Spleen (tissue), 11 donors: ENCODE data around the gene RBBP8. TPM values are rescaled to one million over a fixed set of nuclear protein-coding genes. Genes with fewer than 3 reads are reported as not detected.

Experiments used
- DNase-seq: peaks from one replicate; pipeline ENCODE4 v3.0.0-alpha.2; 2020
- H3K27ac ChIP-seq, 8 donors: fragments of 200-600 bp; sonication (generic) in 7 of 8; 1 replicate in 4 of 8; 2 replicates in 4 of 8; pipeline versions ENCODE4 v1.5.0 to v1.8.0; 2016 to 2021; ENCODE audit warnings: inconsistent platforms in 4 of 8, mild to moderate bottlenecking in 4 of 8, moderate library complexity in 1 of 8
- H3K27me3 ChIP-seq, 7 donors: fragments of 200-600 bp; sonication (generic) in 6 of 7; replicated peaks in 1 of 7; 1 replicate in 4 of 7; 2 replicates in 3 of 7; pipeline versions ENCODE4 v1.5.0 to v1.8.0; 2016 to 2021; ENCODE audit warnings: inconsistent platforms in 3 of 7, mild to moderate bottlenecking in 1 of 7
- H3K36me3 ChIP-seq, 6 donors: fragments of 200-600 bp; sonication (generic) in 5 of 6; 1 replicate in 4 of 6; 2 replicates in 2 of 6; pipeline versions ENCODE4 v1.5.0 to v1.8.0; 2016 to 2021; ENCODE audit warnings: inconsistent platforms in 2 of 6
- H3K4me1 ChIP-seq, 6 donors: fragments of 200-600 bp; sonication (generic) in 5 of 6; 1 replicate in 3 of 6; 2 replicates in 3 of 6; pipeline versions ENCODE4 v1.5.0 to v1.8.0; 2016 to 2021; ENCODE audit warnings: inconsistent platforms in 3 of 6
- H3K4me3 ChIP-seq, 8 donors: fragments of 200-600 bp; sonication (generic) in 7 of 8; 1 replicate in 4 of 8; 2 replicates in 4 of 8; pipeline versions ENCODE4 v1.5.0 to v1.8.0; 2016 to 2021; ENCODE audit warnings: inconsistent platforms in 4 of 8, mild to moderate bottlenecking in 4 of 8, moderate library complexity in 2 of 8
- H3K9me3 ChIP-seq, 8 donors: fragments of 200-600 bp; sonication (generic) in 7 of 8; 1 replicate in 4 of 8; 2 replicates in 4 of 8; pipeline versions ENCODE4 v1.5.0 to v1.8.0; 2016 to 2021; ENCODE audit warnings: inconsistent platforms in 4 of 8
- CTCF ChIP-seq, 11 experiments: fragments of 200-600 bp in 7 of 11; fragments of 450-650 bp in 4 of 11; sonication (generic) in 4 of 11; IDR thresholded peaks in 8 of 11; conservative IDR thresholded peaks in 3 of 11; 1 replicate in 7 of 11; 2 replicates in 4 of 11; pipeline versions ENCODE4 v1.4.0 to v1.8.0; 2016 to 2021; ENCODE audit warnings: antibody characterized with exemption in 11 of 11, inconsistent platforms in 4 of 11, mild to moderate bottlenecking in 1 of 11
- POLR2A ChIP-seq, 3 donors: fragments of 450-650 bp; IDR thresholded peaks; one replicate each; pipeline ENCODE4 v1.5.1; 2017; ENCODE audit warnings: antibody characterized with exemption in 3 of 3, mild to moderate bottlenecking in 1 of 3
- POLR2AphosphoS5 ChIP-seq, 3 donors: sonication (generic); formaldehyde crosslinking; IDR thresholded peaks; one replicate each; pipeline ENCODE4 v1.5.1; 2017; ENCODE audit warnings: antibody characterized with exemption in 3 of 3
- WGBS, 5 donors: extraction: QIAGEN DNeasy Blood & Tissue Kit in 3 of 5; methylation state at CpG; one replicate each; pipeline versions ENCODE4 v1.1.5 to v1.1.7; 2013 to 2018; 5-methylcytosine and 5-hydroxymethylcytosine counted together
- intact Hi-C: fragments of 100-400 bp; cut with DNase I; formaldehyde crosslinking; loops from one replicate; pipeline ENCODE4 v1.15.0; 2023; ENCODE audit warnings: low total_unique reads
- polyA plus RNA-seq, 3 donors: library from polyadenylated mRNA; stranded (reverse); fragments of 200-250 nt; gene quantifications; one replicate each; pipeline ENCODE4 v1.2.1, GENCODE V29; 2013
- total RNA-seq, 7 donors: library from RNA; depleted of rRNA in 3 of 7; stranded (reverse); fragments of >200 nt in 3 of 7; fragmentation: NEBNext Ultra II Directional in 4 of 7; extraction: Animal tissue kit (Norgen Biotek cat#: 25700) in 4 of 7; gene quantifications; one replicate each; pipeline versions ENCODE4 v1.1.0 to v1.2.1, GENCODE V29; 2016 to 2021
- donor health status: healthy with polysubstance abuse.
- donor health status: DM: no; HTN: no; CAD: no; lungs with moderate emphysema.
- donor health status: DM: no; HTN: no; CAD: no.
- donor health status: Bipolar disorder and iron deficiency.
- donor health status: healthy.
- donor health status: DM: no; HTN: no; CAD: no.
- donor health status: DM: yes; HTN: yes; CAD: no.

Gene RBBP8
- total and polyA plus RNA-seq, 10 donors, result 10.6 to 21.4 (median 16.4) TPM

DNA sequence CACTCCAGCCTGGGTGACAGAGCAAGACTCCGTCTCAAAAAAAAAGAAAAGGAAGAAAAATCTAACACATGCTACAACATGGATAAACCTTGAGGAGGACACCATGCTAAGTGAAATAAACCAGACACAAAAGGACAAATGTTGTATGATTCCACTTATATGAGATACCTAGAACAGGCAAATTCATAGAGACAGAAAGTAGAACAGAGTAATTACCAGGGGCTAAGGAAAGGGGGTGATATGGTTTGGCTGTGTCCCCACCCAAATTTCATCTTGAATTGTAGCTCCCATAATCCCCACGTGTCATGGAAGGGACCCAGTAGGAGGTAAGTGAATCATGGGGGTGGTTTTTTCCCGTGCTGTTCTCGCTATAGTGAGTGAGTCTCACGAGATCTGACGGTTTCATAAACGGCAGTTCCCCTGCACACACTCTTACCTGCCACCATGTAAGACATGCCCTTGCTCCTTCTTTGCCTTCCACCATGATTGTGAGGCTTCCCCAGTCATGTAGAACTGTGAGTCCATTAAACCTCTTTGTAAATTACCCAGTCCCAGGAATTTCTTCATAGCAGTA, 110.8 kb downstream of the RBBP8 start:
- TF ChIP-seq CTCF (IDR thresholded peaks at IDR 0.05 in 8 of 11, conservative IDR thresholded peaks at IDR 0.05 in 3 of 11) (no peak), POLR2A (IDR thresholded peaks at IDR 0.05) (no peak), POLR2AphosphoS5 (IDR thresholded peaks at IDR 0.05) (no peak)
- H3K4me3 ChIP-seq, result no peak overlapping the region
- H3K27ac ChIP-seq, result no peak overlapping the region
- H3K4me1 ChIP-seq, result no peaks in the 10 kb centered on the region
- no peaks in the 10 kb centered on the region for H3K9me3 ChIP-seq
- H3K27me3 ChIP-seq, result no peaks in the 10 kb centered on the region
- 79 to 96% (median 92%) methylated on average over 7 of the region's 7 CpGs for WGBS, 5 donors
- DNase-seq, result no peak
- intact Hi-C loops, result no loop called here
- no peaks in the 10 kb centered on the region for H3K36me3 ChIP-seq

GRCh38 chr18:23049698-23050373, 116.7 kb downstream of the RBBP8 start:
- TF ChIP-seq POLR2A (IDR thresholded peaks at IDR 0.05) (no peak), CTCF (IDR thresholded peaks at IDR 0.05 in 8 of 11, conservative IDR thresholded peaks at IDR 0.05 in 3 of 11) (no peak), POLR2AphosphoS5 (IDR thresholded peaks at IDR 0.05) (no peak)
- Histone ChIP-seq H3K4me1 (peaks cover 0 to 20% (median 10%) of the 10 kb centered on the region in 6 donors), H3K9me3 (no peaks in the 10 kb centered on the region), H3K4me3 (no peak overlapping the region), H3K36me3 (no peaks in the 10 kb centered on the region), H3K27me3 (peaks cover 0 to 8% (median 0%) of the 10 kb centered on the region in 7 donors), H3K27ac (no peak overlapping the region)
- 74 to 83% (median 78%) methylated on average over 5 of the region's 5 CpGs for WGBS, 5 donors
- intact Hi-C loops, result no loop called here
- DNase-seq, result no peak

DNA sequence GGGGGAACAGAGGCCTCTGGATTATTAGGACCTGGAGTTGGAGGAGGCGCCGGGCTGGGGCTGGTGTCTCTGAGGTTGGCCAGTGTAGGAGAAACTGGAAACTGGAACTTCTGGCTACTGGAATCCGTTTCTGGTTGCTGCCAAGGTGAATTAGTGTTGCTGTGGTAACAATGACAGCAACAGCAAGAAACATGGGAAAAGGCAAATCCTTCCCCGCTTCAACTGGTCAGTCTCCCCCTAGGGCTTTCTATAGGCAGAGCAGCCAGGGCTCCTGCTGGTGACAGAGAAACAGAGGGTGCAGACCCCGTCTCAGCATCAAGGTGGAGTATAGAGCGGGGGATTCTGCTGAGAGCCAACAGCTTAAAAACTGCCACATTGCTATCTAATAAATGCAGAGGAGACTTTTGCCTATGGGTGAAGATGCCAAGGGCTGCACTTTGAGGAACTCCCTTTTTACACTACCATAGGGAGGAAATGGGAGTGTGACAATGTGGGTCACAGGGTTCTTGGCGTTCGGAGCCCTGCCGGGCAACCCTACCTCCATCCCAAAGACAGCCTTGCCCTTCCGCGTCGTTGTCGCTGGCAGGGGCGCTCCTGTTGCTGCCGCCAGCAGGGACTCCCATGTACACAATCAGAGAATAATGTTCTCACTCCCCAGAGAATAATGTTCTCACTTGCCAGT, 120.8 kb downstream of the RBBP8 start:
- peaks cover 0 to 8% (median 0%) of the 10 kb centered on the region in 7 donors for H3K27me3 ChIP-seq
- WGBS, 5 donors, result 36 to 49% (median 39%) methylated on average over 15 of the region's 15 CpGs
- intact Hi-C loops, result no loop called here
- H3K36me3 ChIP-seq, result no peaks in the 10 kb centered on the region
- TF ChIP-seq POLR2A (IDR thresholded peaks at IDR 0.05), result no peak
- TF ChIP-seq CTCF (IDR thresholded peaks at IDR 0.05 in 8 of 11, conservative IDR thresholded peaks at IDR 0.05 in 3 of 11), result peak in 1 of 11 experiments; percentile 16
- TF ChIP-seq POLR2AphosphoS5 (IDR thresholded peaks at IDR 0.05), result peak in 1 of 3 donors; percentile 43
- H3K9me3 ChIP-seq, result no peaks in the 10 kb centered on the region
- no peak for DNase-seq
- H3K27ac ChIP-seq, result no peak overlapping the region
- peaks cover 0 to 20% (median 10%) of the 10 kb centered on the region in 6 donors for H3K4me1 ChIP-seq
- no peak overlapping the region for H3K4me3 ChIP-seq

- intact Hi-C loops, result no loop called here
Measured at GRCh38 chr18:23054553-23054952, 121.4 kb downstream of the RBBP8 start.

More at GRCh38 chr18:23054553-23054952, 121.4 kb downstream of the RBBP8 start:
- Histone ChIP-seq H3K36me3 (no peaks in the 10 kb centered on the region), H3K9me3 (no peaks in the 10 kb centered on the region), H3K4me1 (peaks cover 0 to 20% (median 10%) of the 10 kb centered on the region in 6 donors), H3K4me3 (no peak overlapping the region), H3K27me3 (peaks cover 0 to 8% (median 0%) of the 10 kb centered on the region in 7 donors), H3K27ac (no peak overlapping the region)
- WGBS, 5 donors, result 86 to 96% (median 93%) methylated on average over 6 of the region's 6 CpGs
- no peak for DNase-seq
- no peak for TF ChIP-seq CTCF (IDR thresholded peaks at IDR 0.05 in 8 of 11, conservative IDR thresholded peaks at IDR 0.05 in 3 of 11)
- no peak for TF ChIP-seq POLR2A (IDR thresholded peaks at IDR 0.05)
- TF ChIP-seq POLR2AphosphoS5 (IDR thresholded peaks at IDR 0.05), result no peak
